ENCODE results near the gene RNU7-1.

RNU7-1 gene

GRCh38 chr12:6950811-6951540 is 7.4 kb downstream of the RNU7-1 start, which contains the start of gene PTPN6:
PTPN6 (plus strand) TSS chr12:6951356; CDS start chr12:6951513, 157 bp downstream.
- no peak for TF ChIP-seq CTCF (IDR thresholded peaks at IDR 0.05; ENCODE audit: low read depth, low read length)
- H3K4me3 ChIP-seq (ENCODE audit: low read depth, low read length) = no peak within 1 kb of the TSS
- DNase-seq = no peak
- no peaks in the 10 kb centered on the region for H3K27me3 ChIP-seq
- no peaks in the 10 kb centered on the region for H3K4me1 ChIP-seq
- no peaks in the 10 kb centered on the region for H3K36me3 ChIP-seq
- H3K9me3 ChIP-seq = no peaks in the 10 kb centered on the region

- no peaks in the 10 kb centered on the region for H3K27me3 ChIP-seq
- no peak overlapping the region for H3K4me3 ChIP-seq (ENCODE audit: low read depth, low read length)
- no peaks in the 10 kb centered on the region for H3K36me3 ChIP-seq
- no peaks in the 10 kb centered on the region for H3K9me3 ChIP-seq
- TF ChIP-seq CTCF (IDR thresholded peaks at IDR 0.05; ENCODE audit: low read depth, low read length) = no peak
- DNase-seq = no peak
- no peaks in the 10 kb centered on the region for H3K4me1 ChIP-seq
Observed at GRCh38 chr12:6951551-6952120, 8.0 kb downstream of the RNU7-1 start.

GRCh38 chr12:6952121-6952862 is 8.7 kb downstream of the RNU7-1 start:
- H3K27me3 ChIP-seq = no peaks in the 10 kb centered on the region
- TF ChIP-seq CTCF (IDR thresholded peaks at IDR 0.05; ENCODE audit: low read depth, low read length) = no peak
- no peaks in the 10 kb centered on the region for H3K9me3 ChIP-seq
- no peak for DNase-seq
- H3K36me3 ChIP-seq = no peaks in the 10 kb centered on the region
- no peaks in the 10 kb centered on the region for H3K4me1 ChIP-seq
- no peak overlapping the region for H3K4me3 ChIP-seq (ENCODE audit: low read depth, low read length)

GRCh38 chr12:6952863-6953441 is 9.3 kb downstream of the RNU7-1 start:
- no peak for TF ChIP-seq CTCF (IDR thresholded peaks at IDR 0.05; ENCODE audit: low read depth, low read length)
- Histone ChIP-seq H3K4me1 (no peaks in the 10 kb centered on the region), H3K4me3 (ENCODE audit: low read depth, low read length) (no peak overlapping the region), H3K27me3 (no peaks in the 10 kb centered on the region), H3K36me3 (no peaks in the 10 kb centered on the region), H3K9me3 (no peaks in the 10 kb centered on the region)
- no peak for DNase-seq

- Histone ChIP-seq H3K9me3 (no peaks in the 10 kb centered on the region), H3K36me3 (no peaks in the 10 kb centered on the region), H3K4me1 (no peaks in the 10 kb centered on the region), H3K4me3 (ENCODE audit: low read depth, low read length) (no peak overlapping the region), H3K27me3 (no peaks in the 10 kb centered on the region)
- no peak for TF ChIP-seq CTCF (IDR thresholded peaks at IDR 0.05; ENCODE audit: low read depth, low read length)
- no peak for DNase-seq
Observed at GRCh38 chr12:6953442-6954315, 10.1 kb downstream of the RNU7-1 start.

Measured in BE2C (cell line).